H1 (cell line): ENCODE data around the gene LKAAEAR1. TPM values are rescaled to one million over a fixed set of nuclear protein-coding genes. Genes with fewer than 3 reads are reported as not detected.

Experiments used
- CTCF ChIA-PET: fragments of 300-600 bp; sonication (Branson Sonifier 250); formaldehyde crosslinking; loops from one replicate; lab custom pipeline; 2021; ENCODE audit not compliant: partially characterized antibody; lab: Charles Lee
- POLR2A ChIA-PET: fragments of 300-600 bp; sonication (Branson Sonifier 250); formaldehyde crosslinking; loops from one replicate; lab custom pipeline; 2021; ENCODE audit warnings: inconsistent platforms; ENCODE audit not compliant: partially characterized antibody; lab: Charles Lee
- DNase-seq, 2 experiments: peaks; one replicate each; pipeline versions ENCODE4 v3.0.0 to v3.0.0-alpha.2; 2010 to 2022; ENCODE audit warnings: low spot score in 2 of 2, low read depth in 1 of 2, mixed read lengths in 1 of 2
- FAIRE-seq: peaks from 2 replicates; lab custom pipeline; 2011; peaks lifted over from hg19 to GRCh38; lab: Jason Lieb, UNC
- H2AFZ ChIP-seq: 2 replicates; pipeline ENCODE4 v1.8.1; 2012; ENCODE audit warnings: low read length, inconsistent platforms
- H2AK5ac ChIP-seq: 2 replicates; pipeline ENCODE4 v1.6.1; 2013; ENCODE audit warnings: low read depth, low read length
- H2BK120ac ChIP-seq: replicated peaks from 2 replicates; pipeline ENCODE3; 2013; ENCODE audit warnings: low read depth, low read length, inconsistent platforms
- H2BK12ac ChIP-seq: 2 replicates; pipeline ENCODE4 v1.6.1; 2013; ENCODE audit warnings: low read depth, low read length
- H2BK15ac ChIP-seq: 2 replicates; pipeline ENCODE4 v1.6.1; 2013; ENCODE audit warnings: low read length
- H2BK20ac ChIP-seq: 2 replicates; pipeline ENCODE4 v1.6.1; 2013; ENCODE audit warnings: low read length
- H2BK5ac ChIP-seq: 2 replicates; pipeline ENCODE4 v1.6.1; 2013; ENCODE audit warnings: low read depth, low read length
- H3K14ac ChIP-seq: 2 replicates; pipeline ENCODE4 v1.6.1; 2013; ENCODE audit warnings: inconsistent platforms; ENCODE audit not compliant: insufficient read length
- H3K18ac ChIP-seq: 2 replicates; pipeline ENCODE4 v1.6.1; 2013; ENCODE audit warnings: low read length; ENCODE audit errors: extremely low read depth
- H3K23ac ChIP-seq: 2 replicates; pipeline ENCODE4 v1.6.1; 2013; ENCODE audit warnings: inconsistent platforms; ENCODE audit not compliant: insufficient read length
- H3K23me2 ChIP-seq: 2 replicates; pipeline ENCODE4 v1.6.1; 2013; ENCODE audit warnings: low read depth, low read length
- H3K27ac ChIP-seq: 2 replicates; pipeline ENCODE4 v1.6.1; 2011; ENCODE audit warnings: low read depth, low read length, inconsistent platforms
- H3K27me3 ChIP-seq, 4 experiments: replicated peaks in 1 of 4; 1 replicate in 1 of 4; 2 replicates in 3 of 4; pipeline versions ENCODE4 v1.6.1 to v1.8.1; 2011 to 2013; ENCODE audit warnings: low read length in 3 of 4, mild to moderate bottlenecking in 3 of 4, inconsistent platforms in 2 of 4, mixed read lengths in 2 of 4, moderate library complexity in 1 of 4; ENCODE audit not compliant: control insufficient read depth in 3 of 4, insufficient read depth in 3 of 4; ENCODE audit errors: extremely low read depth in 1 of 4
- H3K36me3 ChIP-seq, 4 experiments: 2 replicates each; pipeline versions ENCODE4 v1.6.1 to v1.8.1; 2011 to 2013; ENCODE audit warnings: mild to moderate bottlenecking in 4 of 4, low read length in 3 of 4, moderate library complexity in 2 of 4, control low read depth in 1 of 4, inconsistent platforms in 1 of 4; ENCODE audit not compliant: insufficient read depth in 4 of 4, control insufficient read depth in 2 of 4
- H3K4ac ChIP-seq: replicated peaks from 2 replicates; pipeline ENCODE3; 2013; ENCODE audit warnings: low read length, low read depth, mixed read lengths, inconsistent platforms; ENCODE audit not compliant: insufficient read length
- H3K4me1 ChIP-seq, 4 experiments: replicated peaks in 1 of 4; 1 replicate in 1 of 4; 2 replicates in 3 of 4; pipeline versions ENCODE4 v1.6.1 to v1.8.1; 2011 to 2013; ENCODE audit warnings: low read length in 3 of 4, inconsistent platforms in 2 of 4, mixed read lengths in 1 of 4; ENCODE audit not compliant: insufficient read depth in 4 of 4, control insufficient read depth in 3 of 4
- H3K4me2 ChIP-seq, 2 experiments: 2 replicates each; pipeline versions ENCODE4 v1.6.1 to v1.8.1; 2011 to 2013; ENCODE audit warnings: low read depth in 2 of 2, low read length in 2 of 2, control low read depth in 1 of 2, inconsistent platforms in 1 of 2, mild to moderate bottlenecking in 1 of 2; ENCODE audit not compliant: insufficient read depth in 1 of 2
- H3K4me3 ChIP-seq, 4 experiments: fragments of 200-600, 300-600 bp in 1 of 4; sonication (generic), shearing (Covaris generic), sonication (Bioruptor Twin) in 1 of 4; 2 replicates each; pipeline versions ENCODE4 v1.5.1 to v1.8.1; 2011 to 2016; ENCODE audit warnings: low read length in 4 of 4, low read depth in 3 of 4, control low read depth in 2 of 4, inconsistent platforms in 2 of 4, mild to moderate bottlenecking in 2 of 4, mixed read lengths in 1 of 4, moderate library complexity in 1 of 4; ENCODE audit not compliant: insufficient read depth in 2 of 4; ENCODE audit errors: extremely low read depth in 1 of 4
- H3K56ac ChIP-seq: replicated peaks from 2 replicates; pipeline ENCODE3; 2013; ENCODE audit warnings: low read depth, mild to moderate bottlenecking, mixed read lengths, low read length, inconsistent platforms; ENCODE audit not compliant: insufficient read length
- H3K79me1 ChIP-seq: 2 replicates; pipeline ENCODE4 v1.6.1; 2013; ENCODE audit warnings: low read depth, low read length, control low read depth
- H3K79me2 ChIP-seq, 2 experiments: 2 replicates each; pipeline versions ENCODE4 v1.6.1 to v1.8.1; 2012 to 2013; ENCODE audit warnings: low read length in 2 of 2, mild to moderate bottlenecking in 2 of 2, inconsistent platforms in 1 of 2; ENCODE audit not compliant: insufficient read depth in 2 of 2, control insufficient read depth in 1 of 2
- H3K9ac ChIP-seq, 4 experiments: replicated peaks in 1 of 4; 1 replicate in 1 of 4; 2 replicates in 3 of 4; pipeline versions ENCODE4 v1.6.1 to v1.8.1; 2011 to 2013; ENCODE audit warnings: low read depth in 3 of 4, low read length in 3 of 4, control low read depth in 2 of 4, mild to moderate bottlenecking in 2 of 4, moderate library complexity in 2 of 4, inconsistent platforms in 1 of 4; ENCODE audit errors: extremely low read depth in 1 of 4
- H3K9me3 ChIP-seq, 2 experiments: 2 replicates each; pipeline versions ENCODE4 v1.6.1 to v1.8.1; 2012 to 2013; ENCODE audit warnings: mild to moderate bottlenecking in 2 of 2, moderate library complexity in 2 of 2, control low read depth in 1 of 2, inconsistent platforms in 1 of 2, low read depth in 1 of 2, low read length in 1 of 2, mixed read lengths in 1 of 2; ENCODE audit not compliant: insufficient read depth in 2 of 2
- H4K20me1 ChIP-seq, 2 experiments: replicated peaks in 1 of 2; 2 replicates each; pipeline versions ENCODE3 to v1.8.1; 2011 to 2013; ENCODE audit warnings: inconsistent platforms in 2 of 2, low read length in 2 of 2, mild to moderate bottlenecking in 1 of 2; ENCODE audit not compliant: insufficient read depth in 2 of 2, control insufficient read depth in 1 of 2
- H4K5ac ChIP-seq: 2 replicates; pipeline ENCODE4 v1.6.1; 2013; ENCODE audit warnings: low read length, low read depth, mixed read lengths, inconsistent platforms; ENCODE audit not compliant: insufficient read length
- H4K8ac ChIP-seq: 2 replicates; pipeline ENCODE4 v1.8.0; 2013; ENCODE audit warnings: mild to moderate bottlenecking, moderate library complexity, low read length, inconsistent platforms; ENCODE audit not compliant: insufficient read depth; ENCODE audit errors: extremely low read depth
- H4K91ac ChIP-seq: replicated peaks from 2 replicates; pipeline ENCODE3; 2013; ENCODE audit warnings: low read length, mixed read lengths, inconsistent platforms; ENCODE audit not compliant: insufficient read length
- CTCF ChIP-seq, 3 experiments: IDR thresholded peaks; 1 replicate in 2 of 3; 2 replicates in 1 of 3; pipeline versions ENCODE4 v1.5.1 to v1.6.1; 2011; ENCODE audit warnings: low read length in 3 of 3, mild to moderate bottlenecking in 3 of 3, inconsistent platforms in 2 of 3, low read depth in 1 of 3, moderate library complexity in 1 of 3; ENCODE audit not compliant: insufficient read depth in 1 of 3; ENCODE audit errors: control extremely low read depth in 1 of 3
- FOSL1 ChIP-seq: IDR thresholded peaks from 2 replicates; pipeline ENCODE4 v1.6.1; 2011; ENCODE audit warnings: mild to moderate bottlenecking, low read depth, low read length, moderate library complexity; ENCODE audit not compliant: insufficient read depth
- POLR2A ChIP-seq, 2 experiments: IDR thresholded peaks; 1 replicate in 1 of 2; 2 replicates in 1 of 2; pipeline ENCODE4 v1.6.1; 2011; ENCODE audit warnings: low read depth in 2 of 2, low read length in 2 of 2, mild to moderate bottlenecking in 2 of 2; ENCODE audit errors: control extremely low read depth in 1 of 2
- WGBS, 2 experiments: shearing (Covaris generic) in 1 of 2; methylation state at CpG; one replicate each; pipeline versions ENCODE4 v1.1.6 to v1.1.7; 2013 to 2015; ENCODE audit warnings: low lambda C conversion rate in 2 of 2, mixed read lengths in 2 of 2, inconsistent platforms in 1 of 2, low coverage in 1 of 2, missing lambda C conversion rate in 1 of 2; ENCODE audit not compliant: insufficient replicate concordance in 2 of 2, insufficient coverage in 1 of 2, insufficient read length in 1 of 2; ENCODE audit errors: extremely low coverage in 1 of 2, missing lambda C conversion rate in 1 of 2; 5-methylcytosine and 5-hydroxymethylcytosine counted together
- polyA plus RNA-seq, 7 experiments: library from polyadenylated mRNA; depleted of rRNA in 3 of 7; stranded (reverse) in 5 of 7; unstranded in 2 of 7; fragments of >200 nt in 5 of 7; fragments of 200-250 nt in 2 of 7; gene quantifications; 1 replicate in 5 of 7; 2 replicates in 1 of 7; 4 replicates in 1 of 7; pipeline versions ENCODE4 v1.2.1 to v1.2.3, GENCODE V29; 2011 to 2013; ENCODE audit warnings: missing spikeins in 2 of 7, mixed read lengths in 2 of 7
- total RNA-seq: library from RNA; stranded (reverse); fragmentation: NEBNext Ultra II Directional; extraction: Animal tissue kit (Norgen Biotek cat#: 25700); gene quantifications from 2 replicates; pipeline ENCODE4 v1.2.1, GENCODE V29; 2021

The LKAAEAR1 gene
- total and polyA plus RNA-seq, 2 of the 8 experiments (the other 6 are each of a cell fraction or from before 2014, with no cell fraction given), result 0.41 to 0.53 TPM

GRCh38 chr20:64113444-64113775 lies 29.2 kb upstream of the LKAAEAR1 start:
- no peak overlapping the region for H3K4me3 ChIP-seq
- no peak overlapping the region for H2BK12ac ChIP-seq
- DNase-seq (no peak), FAIRE-seq (no peak)
- ChIA-PET POLR2A (no interaction called here), CTCF (interaction anchor here (1.1 to 10.1 kb wide), 4 partner anchors 12 to 71 kb away, joined by 3 to 144 read pairs (median 5); partner anchors contain the start of genes LKAAEAR1, OPRL1 and RGS19)
- no peaks in the 10 kb centered on the region for H3K79me1 ChIP-seq
- H3K56ac ChIP-seq, result no peak overlapping the region
- H3K9ac ChIP-seq, result no peak overlapping the region
- 90% methylated on average over 6 of the region's 6 CpGs; no CpG with 5 or more reads in 1 of the 2 experiments for WGBS, 2 experiments
- H3K23me2 ChIP-seq, result no peaks in the 10 kb centered on the region
- no peak for TF ChIP-seq POLR2A (IDR thresholded peaks at IDR 0.05; ENCODE audit: control extremely low read depth in 1 of 2, low read depth in 2 of 2, low read length in 2 of 2)
- no peak for TF ChIP-seq CTCF (IDR thresholded peaks at IDR 0.05; ENCODE audit: control extremely low read depth in 1 of 3, insufficient read depth in 1 of 3, low read depth in 1 of 3, low read length in 3 of 3)
- no peak for TF ChIP-seq FOSL1
- no peak overlapping the region for H4K91ac ChIP-seq
- peak overlapping the region; percentile 25; the same call in 1 of the 2 replicates for H4K8ac ChIP-seq
- H3K9me3 ChIP-seq, result no peaks in the 10 kb centered on the region
- no peak overlapping the region for H2BK5ac ChIP-seq
- no peak overlapping the region for H3K23ac ChIP-seq
- H4K5ac ChIP-seq, result no peak overlapping the region
- H2BK20ac ChIP-seq, result no peak overlapping the region
- no peaks in the 10 kb centered on the region for H3K79me2 ChIP-seq
- no peak overlapping the region for H3K4ac ChIP-seq
- no peak overlapping the region for H3K4me2 ChIP-seq
- H2AK5ac ChIP-seq, result no peak overlapping the region
- H2AFZ ChIP-seq, result no peak overlapping the region
- no peaks in the 10 kb centered on the region for H3K36me3 ChIP-seq
- no peak overlapping the region for H3K27ac ChIP-seq
- no peak overlapping the region for H2BK120ac ChIP-seq
- 0 out of 2 replicates have a peak overlapping the region, but pooled peaks have one; percentile 5 for H2BK15ac ChIP-seq
- peaks cover 0 to 2% of the 10 kb centered on the region in 2 experiments for H4K20me1 ChIP-seq
- no peak overlapping the region for H3K18ac ChIP-seq
- H3K27me3 ChIP-seq, result no peaks in the 10 kb centered on the region
- H3K14ac ChIP-seq, result no peak overlapping the region
- no peaks in the 10 kb centered on the region for H3K4me1 ChIP-seq
